Adrenal gland (tissue), 5 donors: ENCODE measurements around the gene TTC4.

ENCODE experiments used
- CTCF ChIP-seq, 6 experiments: fragments of 450-650 bp in 4 of 6; fragments of 200-600 bp in 2 of 6; sonication (generic) in 1 of 6; IDR thresholded peaks; 1 replicate in 5 of 6; 2 replicates in 1 of 6; pipeline versions ENCODE4 v1.5.1 to v1.8.0; 2016 to 2021; ENCODE audit warnings: antibody characterized with exemption in 6 of 6, mild to moderate bottlenecking in 2 of 6, moderate library complexity in 1 of 6
- POLR2A ChIP-seq, 2 donors: fragments of 450-650 bp; IDR thresholded peaks; one replicate each; pipeline ENCODE4 v1.6.1; 2017; ENCODE audit warnings: antibody characterized with exemption in 2 of 2, mild to moderate bottlenecking in 2 of 2, moderate library complexity in 1 of 2
- donor health status: DM: no; HTN: no; CAD: no.

- TF ChIP-seq CTCF (IDR thresholded peaks at IDR 0.05) (no peak), POLR2A (IDR thresholded peaks at IDR 0.05) (no peak)
Observed at GRCh38 chr1:54758678-54759348, 43.2 kb downstream of the TTC4 start.
